Esophagus muscularis mucosa (tissue), 2 donors: ENCODE results near the gene SPATA18.

Experiments
- POLR2A ChIP-seq: fragments of 450-650 bp; IDR thresholded peaks from one replicate; pipeline ENCODE4 v1.6.1; 2017; ENCODE audit warnings: antibody characterized with exemption, moderate library complexity, mild to moderate bottlenecking, low read depth
- POLR2AphosphoS5 ChIP-seq, 2 donors: sonication (generic); formaldehyde crosslinking; IDR thresholded peaks; one replicate each; pipeline ENCODE4 v1.6.1; 2017; ENCODE audit warnings: antibody characterized with exemption in 2 of 2

DNA sequence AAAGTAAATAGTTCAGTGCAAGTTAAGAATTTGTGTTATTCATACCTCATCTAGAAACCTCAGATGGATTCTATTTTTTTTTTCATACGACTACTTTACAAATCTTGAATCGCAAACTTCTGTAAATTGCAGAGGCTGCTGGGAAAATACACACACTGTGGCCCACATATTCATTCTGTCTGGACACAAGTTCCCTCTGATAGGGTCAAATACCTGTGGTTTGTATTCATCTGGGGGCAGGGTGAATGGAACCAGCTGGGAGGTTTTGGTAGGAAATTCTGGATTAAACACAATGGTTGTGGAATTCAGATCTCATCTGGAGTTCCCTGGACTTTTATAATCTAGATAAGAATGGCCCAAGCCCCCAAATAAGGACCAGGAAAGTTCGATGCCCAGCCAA is 56.2 kb downstream of the SPATA18 start:
- TF ChIP-seq POLR2AphosphoS5 (IDR thresholded peaks at IDR 0.05) (no peak), POLR2A (no peak)
